ENCODE data around the gene TPRX1. TPM values are rescaled to one million over a fixed set of nuclear protein-coding genes. Genes with fewer than 3 reads are reported as not detected.

The TPRX1 gene
- total and polyA plus RNA-seq, 9 of the 15 experiments (the other 6 are each of a cell fraction or from before 2014, with no cell fraction given): not detected

DNA sequence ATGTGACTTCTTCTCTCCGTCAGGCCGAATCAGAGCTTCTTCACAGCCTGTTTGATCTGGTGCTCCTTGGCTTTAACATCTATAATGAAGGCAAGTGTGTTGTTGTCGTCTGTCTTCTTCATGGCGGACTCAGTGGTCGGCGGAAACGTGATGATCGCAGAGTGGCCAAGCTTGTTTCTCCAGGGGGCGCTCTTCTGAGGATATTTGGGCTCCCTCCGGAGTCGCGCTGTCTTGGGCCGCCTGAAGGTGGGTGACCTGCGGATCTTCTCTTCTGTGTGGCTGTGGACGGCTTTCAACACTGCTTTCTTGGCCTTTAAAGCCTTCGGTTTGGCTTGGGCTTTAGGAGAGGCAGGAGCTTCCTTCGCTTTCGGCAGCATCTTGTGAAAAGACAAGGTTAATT, 9.8 kb downstream of the TPRX1 start (continued):
- no peak for TF ChIP-seq ZFP1 (CRISPR knock-in tag; IDR thresholded peaks at IDR 0.05)
- TF ChIP-seq MTA3 (IDR thresholded peaks at IDR 0.05; ENCODE audit: borderline replicate concordance): 0 out of 2 replicates have a peak, but pooled peaks have one; percentile 31
- TF ChIP-seq, protein P1, sequence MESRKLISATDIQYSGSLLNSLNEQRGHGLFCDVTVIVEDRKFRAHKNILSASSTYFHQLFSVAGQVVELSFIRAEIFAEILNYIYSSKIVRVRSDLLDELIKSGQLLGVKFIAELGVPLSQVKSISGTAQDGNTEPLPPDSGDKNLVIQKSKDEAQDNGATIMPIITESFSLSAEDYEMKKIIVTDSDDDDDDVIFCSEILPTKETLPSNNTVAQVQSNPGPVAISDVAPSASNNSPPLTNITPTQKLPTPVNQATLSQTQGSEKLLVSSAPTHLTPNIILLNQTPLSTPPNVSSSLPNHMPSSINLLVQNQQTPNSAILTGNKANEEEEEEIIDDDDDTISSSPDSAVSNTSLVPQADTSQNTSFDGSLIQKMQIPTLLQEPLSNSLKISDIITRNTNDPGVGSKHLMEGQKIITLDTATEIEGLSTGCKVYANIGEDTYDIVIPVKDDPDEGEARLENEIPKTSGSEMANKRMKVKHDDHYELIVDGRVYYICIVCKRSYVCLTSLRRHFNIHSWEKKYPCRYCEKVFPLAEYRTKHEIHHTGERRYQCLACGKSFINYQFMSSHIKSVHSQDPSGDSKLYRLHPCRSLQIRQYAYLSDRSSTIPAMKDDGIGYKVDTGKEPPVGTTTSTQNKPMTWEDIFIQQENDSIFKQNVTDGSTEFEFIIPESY (CRISPR knock-in tag; IDR thresholded peaks at IDR 0.05): peak; percentile 80; the same call in 1 of the 2 replicates
- TF ChIP-seq ZEB2 (IDR thresholded peaks at IDR 0.05): no peak
- TF ChIP-seq SREBF2 (CRISPR knock-in tag; IDR thresholded peaks at IDR 0.05): no peak
- TF ChIP-seq EZH2 (IDR thresholded peaks at IDR 0.05; ENCODE audit: borderline replicate concordance, low read depth, low read length): no peak
- no peak for TF ChIP-seq STAT5A (IDR thresholded peaks at IDR 0.05; ENCODE audit: borderline replicate concordance, low read length)
- no peak for TF ChIP-seq TEAD1 (CRISPR knock-in tag; IDR thresholded peaks at IDR 0.05)
- peak; percentile 59; the same call in 1 of the 2 replicates for TF ChIP-seq EHMT2 (IDR thresholded peaks at IDR 0.05)
- TF ChIP-seq, protein P2, sequence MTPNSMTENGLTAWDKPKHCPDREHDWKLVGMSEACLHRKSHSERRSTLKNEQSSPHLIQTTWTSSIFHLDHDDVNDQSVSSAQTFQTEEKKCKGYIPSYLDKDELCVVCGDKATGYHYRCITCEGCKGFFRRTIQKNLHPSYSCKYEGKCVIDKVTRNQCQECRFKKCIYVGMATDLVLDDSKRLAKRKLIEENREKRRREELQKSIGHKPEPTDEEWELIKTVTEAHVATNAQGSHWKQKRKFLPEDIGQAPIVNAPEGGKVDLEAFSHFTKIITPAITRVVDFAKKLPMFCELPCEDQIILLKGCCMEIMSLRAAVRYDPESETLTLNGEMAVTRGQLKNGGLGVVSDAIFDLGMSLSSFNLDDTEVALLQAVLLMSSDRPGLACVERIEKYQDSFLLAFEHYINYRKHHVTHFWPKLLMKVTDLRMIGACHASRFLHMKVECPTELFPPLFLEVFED (CRISPR knock-in tag; conservative IDR thresholded peaks at IDR 0.05): no peak
- TF ChIP-seq, protein P3, sequence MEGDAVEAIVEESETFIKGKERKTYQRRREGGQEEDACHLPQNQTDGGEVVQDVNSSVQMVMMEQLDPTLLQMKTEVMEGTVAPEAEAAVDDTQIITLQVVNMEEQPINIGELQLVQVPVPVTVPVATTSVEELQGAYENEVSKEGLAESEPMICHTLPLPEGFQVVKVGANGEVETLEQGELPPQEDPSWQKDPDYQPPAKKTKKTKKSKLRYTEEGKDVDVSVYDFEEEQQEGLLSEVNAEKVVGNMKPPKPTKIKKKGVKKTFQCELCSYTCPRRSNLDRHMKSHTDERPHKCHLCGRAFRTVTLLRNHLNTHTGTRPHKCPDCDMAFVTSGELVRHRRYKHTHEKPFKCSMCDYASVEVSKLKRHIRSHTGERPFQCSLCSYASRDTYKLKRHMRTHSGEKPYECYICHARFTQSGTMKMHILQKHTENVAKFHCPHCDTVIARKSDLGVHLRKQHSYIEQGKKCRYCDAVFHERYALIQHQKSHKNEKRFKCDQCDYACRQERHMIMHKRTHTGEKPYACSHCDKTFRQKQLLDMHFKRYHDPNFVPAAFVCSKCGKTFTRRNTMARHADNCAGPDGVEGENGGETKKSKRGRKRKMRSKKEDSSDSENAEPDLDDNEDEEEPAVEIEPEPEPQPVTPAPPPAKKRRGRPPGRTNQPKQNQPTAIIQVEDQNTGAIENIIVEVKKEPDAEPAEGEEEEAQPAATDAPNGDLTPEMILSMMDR (IDR thresholded peaks at IDR 0.05 in 2 of 3, conservative IDR thresholded peaks at IDR 0.05 in 1 of 3; ENCODE audit: insufficient read depth in 2 of 3, low read depth in 1 of 3, low read length in 3 of 3): peak; percentile 44 to 52 (median 50); a peak in 5 of 6 replicates
- peak; percentile 25; the same call in 1 of the 2 replicates for TF ChIP-seq BCOR (IDR thresholded peaks at IDR 0.05)
